NCI-H2107 (cell line): ENCODE data around the gene ASB10.
A peak's percentile ranks its signal among the peaks of the same experiment; 100 is the strongest.

Source experiments
- DNase-seq: peaks from one replicate; lab custom pipeline; 2025; lab: John Stamatoyannopoulos, UW

Gene ASB10

GRCh38 chr7:151187409-151188251, 580 bp upstream of the ASB10 start:
- no peak for DNase-seq

- DNase-seq = no peak
Observed at GRCh38 chr7:151185762-151186639, 1.0 kb downstream of the ASB10 start.

DNA sequence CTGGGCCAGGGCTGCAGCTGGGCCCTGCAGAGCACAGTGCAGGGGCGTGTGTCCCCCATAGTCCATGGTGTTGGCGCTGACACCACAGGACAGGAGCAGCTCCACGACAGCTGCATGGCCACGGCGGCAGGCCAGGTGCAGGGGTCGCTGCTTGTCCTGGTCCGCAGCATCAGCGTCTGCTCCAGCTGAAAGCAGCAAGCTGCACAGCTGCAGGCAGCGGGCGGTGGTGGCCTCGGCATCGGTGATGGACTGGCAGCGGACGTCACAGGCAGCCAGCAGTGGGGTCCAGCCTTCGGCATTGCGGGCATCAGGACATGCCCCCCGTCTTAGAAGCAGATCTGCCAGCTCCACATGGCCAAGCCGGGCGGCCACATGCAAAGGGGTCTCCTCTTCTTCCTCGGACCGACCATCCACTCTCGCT, 6.0 kb downstream of the ASB10 start:
- no peak for DNase-seq

DNA sequence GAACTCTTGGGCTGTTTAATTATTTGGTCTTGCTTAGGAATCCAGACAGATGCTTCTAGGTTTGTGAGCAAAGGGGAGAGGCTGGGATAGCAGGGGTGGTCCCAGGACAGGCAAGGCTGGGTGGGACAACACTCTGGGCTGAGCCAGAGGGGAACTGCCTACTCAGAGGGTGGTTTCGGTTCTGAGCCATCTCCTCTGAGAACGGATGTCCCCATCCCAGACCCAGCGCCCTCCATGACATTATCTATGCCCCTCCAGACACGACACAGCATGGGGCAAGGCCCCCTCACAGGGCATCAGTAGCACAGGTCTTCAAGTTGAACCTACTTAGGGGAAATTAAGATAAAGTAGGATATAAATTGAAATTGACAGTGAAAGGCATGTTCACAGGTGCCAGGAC, 7.1 kb downstream of the ASB10 start:
- DNase-seq = no peak

DNA sequence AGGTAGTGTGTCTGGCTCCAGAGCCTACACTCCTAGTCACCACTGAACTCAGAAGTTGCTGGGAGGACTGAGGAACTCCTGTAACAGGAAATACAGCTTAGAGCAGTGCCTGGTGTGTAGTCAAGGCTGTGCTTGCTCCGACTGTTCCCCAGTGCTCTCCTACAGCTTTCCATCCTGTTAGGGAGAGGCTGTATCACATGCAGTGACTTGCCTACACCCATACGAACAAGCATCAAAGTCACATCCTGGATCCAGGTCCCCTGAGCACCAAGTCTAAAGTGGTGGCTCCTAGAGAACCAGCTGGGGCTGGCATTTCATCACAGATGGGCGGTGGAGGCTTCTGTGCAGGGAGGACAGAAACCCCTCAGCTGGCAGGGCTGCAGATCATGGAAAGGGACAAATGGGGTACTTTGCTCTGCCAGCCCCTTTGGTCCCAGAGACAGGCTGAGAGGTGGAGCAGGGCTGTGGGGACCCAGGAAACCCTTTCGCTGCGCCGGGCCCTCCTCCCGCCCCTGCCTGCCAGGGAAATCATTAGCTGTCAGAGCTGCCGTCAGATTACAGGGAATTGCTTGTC, 7.7 kb downstream of the ASB10 start:
- DNase-seq = no peak

GRCh38 chr7:151178831-151179230, 8.2 kb downstream of the ASB10 start:
- no peak for DNase-seq

DNA sequence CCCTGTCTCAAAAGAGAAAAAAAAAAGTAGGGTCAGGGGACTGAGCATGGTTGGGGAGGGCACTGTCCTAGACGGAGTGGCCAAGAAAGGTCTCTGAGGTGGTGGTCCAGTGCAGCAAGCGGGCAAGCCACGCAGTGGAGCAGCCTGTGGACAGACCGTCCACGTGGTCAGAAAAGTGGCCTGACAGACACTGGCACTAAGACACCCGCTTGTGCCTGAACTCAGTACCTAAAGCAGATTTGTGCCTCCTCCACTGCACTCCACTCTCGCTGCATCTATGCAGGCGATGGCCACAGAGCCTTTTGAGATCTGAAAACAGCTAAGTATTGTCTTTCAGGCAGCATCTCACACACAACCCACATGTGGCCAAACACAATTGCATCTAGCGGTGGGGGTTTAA, 8.8 kb downstream of the ASB10 start:
- DNase-seq = no peak

- DNase-seq = no peak
Observed at GRCh38 chr7:151177310-151177709, 9.7 kb downstream of the ASB10 start.

DNA sequence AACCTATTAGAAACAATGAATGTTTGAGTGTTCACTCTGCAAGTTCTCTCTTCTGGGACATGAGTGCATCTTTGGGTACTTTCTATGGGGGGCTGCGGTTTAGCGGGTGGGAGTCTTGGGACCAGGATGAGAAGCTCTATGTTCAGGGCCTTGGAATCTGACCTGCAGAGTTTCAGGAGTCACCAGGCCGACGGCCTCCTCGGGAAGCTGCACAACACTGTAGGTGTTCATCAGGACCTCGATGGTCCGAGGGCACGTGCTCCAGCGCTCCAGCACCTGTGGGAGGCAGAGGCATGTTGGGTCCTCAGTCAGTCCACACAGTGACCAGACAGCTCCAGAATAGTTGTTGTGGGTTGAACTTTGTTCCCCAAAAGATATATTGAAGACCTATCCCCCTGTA, 10.6 kb downstream of the ASB10 start:
- no peak for DNase-seq

GRCh38 chr7:151175793-151176311, 11.2 kb downstream of the ASB10 start:
- DNase-seq = no peak

DNA sequence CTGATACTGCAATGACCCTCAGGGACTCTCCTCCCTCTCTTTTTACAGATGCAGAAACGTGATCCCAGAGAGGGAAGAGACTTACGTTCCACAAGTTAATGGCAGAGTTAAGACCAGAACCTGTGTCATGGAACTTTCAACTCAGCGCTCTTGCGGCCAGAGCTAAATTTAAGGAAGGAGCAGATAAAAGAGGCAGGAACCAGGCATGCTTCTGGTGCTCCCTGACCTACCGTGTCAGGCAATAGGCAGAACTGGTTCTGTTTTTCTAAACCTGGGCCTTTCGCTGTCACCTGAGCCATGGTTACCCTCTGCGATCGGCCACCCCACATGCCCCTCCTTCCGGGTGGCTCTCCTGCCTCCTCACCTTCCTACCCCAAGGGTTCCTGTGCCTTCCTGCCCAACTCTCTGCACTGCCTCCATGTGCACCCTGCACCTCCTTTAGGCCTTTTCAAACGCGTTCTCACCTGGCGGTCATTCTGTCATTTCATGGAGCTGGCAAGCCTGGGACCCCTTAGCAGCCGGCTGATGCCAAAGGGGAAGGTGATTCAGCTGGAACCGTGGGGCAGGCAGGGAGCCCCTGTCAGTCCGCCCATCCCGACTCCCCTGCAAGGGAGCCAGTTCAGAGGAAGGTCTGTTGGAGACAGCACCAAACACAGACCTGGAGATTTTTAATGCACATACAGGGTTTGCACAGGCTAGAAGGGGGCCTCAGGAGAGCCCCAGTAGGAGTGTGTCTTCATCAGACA, 11.8 kb downstream of the ASB10 start:
- DNase-seq = no peak

DNA sequence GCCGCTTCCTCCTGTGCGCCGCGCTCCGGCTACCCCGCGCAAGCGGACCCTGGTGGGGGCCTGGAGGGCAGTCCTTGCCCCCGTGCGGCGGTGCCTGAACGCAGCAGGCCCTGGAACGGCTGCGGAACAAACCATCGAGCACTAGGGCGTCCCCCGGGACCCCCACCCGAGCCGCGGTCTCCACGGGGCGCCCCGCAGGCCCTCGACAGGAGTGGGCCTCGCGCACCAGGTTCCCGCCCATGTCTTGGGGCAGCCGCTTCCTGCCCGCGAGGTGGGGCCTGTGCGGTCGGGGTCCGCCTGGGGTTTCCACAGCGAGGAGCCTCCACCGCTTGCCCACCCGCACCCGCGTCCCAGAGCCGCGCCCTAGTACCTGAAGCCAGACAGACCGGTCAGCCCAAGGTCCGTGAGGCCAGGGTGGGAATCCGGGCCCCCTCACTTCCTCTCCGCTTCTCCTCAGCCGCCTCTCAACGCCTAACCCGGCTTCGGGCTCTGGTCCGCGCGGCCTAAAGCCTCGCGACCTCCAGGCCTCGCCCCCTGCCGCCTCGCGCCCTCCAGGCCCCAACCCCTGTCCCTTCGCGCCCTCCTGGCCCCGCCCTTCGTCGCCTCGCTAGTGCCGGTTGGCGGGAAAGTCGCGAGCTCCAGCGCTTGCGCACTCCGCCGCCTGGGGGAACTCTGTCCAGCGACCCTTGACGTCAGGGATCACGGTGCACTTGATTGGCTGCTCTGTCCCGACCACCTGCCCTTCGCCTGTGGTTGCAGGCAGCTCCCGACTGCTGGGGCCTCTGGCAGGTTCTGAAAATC, 12.6 kb downstream of the ASB10 start:
- DNase-seq = no peak

DNA sequence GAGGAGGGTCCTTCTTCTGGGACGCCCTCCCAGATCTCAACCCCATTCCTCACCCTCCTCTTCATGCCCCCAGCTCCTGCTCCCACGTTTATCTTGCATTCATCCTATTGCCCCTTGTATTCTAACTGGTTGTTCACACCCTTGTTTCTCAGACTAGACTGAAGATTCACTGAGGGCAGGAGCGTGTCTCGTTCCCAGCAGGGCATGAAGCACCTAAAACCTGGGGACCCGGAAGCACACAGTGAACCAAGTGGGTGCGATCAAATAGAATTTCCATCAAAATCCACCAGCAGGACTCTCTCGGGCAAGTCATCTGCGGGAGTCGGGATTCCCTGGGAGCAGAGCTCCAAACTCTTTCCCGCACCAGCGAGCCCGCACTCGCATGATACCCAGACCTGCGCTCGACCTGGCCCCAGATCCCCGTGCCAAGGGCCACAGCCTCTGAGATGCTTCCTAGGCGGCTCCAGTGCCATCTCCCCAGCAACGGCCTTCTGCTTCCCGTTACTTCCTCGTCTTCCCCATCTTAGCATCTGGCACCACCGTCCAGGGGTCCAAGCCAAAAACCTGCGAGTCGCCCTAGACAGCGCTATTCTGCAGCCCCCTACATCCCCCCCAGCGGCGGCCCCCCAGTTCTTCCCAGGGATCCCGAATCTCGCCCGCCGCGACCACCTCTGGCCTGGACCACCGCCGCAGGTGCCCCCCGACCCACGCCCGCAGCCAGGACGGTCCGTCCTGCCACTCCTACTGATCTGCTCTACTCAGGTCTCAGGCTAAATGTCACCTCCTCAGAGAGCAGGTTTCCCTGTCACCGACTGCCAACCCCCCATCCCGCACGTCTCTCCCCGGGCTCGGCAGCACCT, 13.4 kb downstream of the ASB10 start:
- DNase-seq = no peak

GRCh38 chr7:151172273-151173141, 14.5 kb downstream of the ASB10 start:
- DNase-seq = peak; percentile 39

DNA sequence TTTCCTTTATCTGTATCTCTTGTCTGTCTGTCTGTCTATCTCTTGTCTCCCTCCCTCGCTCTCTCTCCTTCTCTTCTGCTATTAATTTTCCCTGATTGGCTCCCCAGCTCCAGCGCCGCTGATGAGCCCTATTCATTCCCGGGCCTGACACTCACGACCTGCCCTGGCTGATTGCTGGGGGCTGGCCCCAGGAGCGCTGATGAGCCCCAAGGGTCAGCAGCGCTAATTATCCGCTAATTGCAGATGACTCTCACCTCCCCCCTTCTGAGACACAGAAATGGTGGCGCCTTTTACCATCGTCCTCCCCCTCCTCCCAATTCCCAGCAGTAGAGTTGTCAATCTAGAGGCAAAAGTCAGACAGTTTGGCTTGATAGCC, 18.3 kb downstream of the ASB10 start:
- no peak for DNase-seq

DNA sequence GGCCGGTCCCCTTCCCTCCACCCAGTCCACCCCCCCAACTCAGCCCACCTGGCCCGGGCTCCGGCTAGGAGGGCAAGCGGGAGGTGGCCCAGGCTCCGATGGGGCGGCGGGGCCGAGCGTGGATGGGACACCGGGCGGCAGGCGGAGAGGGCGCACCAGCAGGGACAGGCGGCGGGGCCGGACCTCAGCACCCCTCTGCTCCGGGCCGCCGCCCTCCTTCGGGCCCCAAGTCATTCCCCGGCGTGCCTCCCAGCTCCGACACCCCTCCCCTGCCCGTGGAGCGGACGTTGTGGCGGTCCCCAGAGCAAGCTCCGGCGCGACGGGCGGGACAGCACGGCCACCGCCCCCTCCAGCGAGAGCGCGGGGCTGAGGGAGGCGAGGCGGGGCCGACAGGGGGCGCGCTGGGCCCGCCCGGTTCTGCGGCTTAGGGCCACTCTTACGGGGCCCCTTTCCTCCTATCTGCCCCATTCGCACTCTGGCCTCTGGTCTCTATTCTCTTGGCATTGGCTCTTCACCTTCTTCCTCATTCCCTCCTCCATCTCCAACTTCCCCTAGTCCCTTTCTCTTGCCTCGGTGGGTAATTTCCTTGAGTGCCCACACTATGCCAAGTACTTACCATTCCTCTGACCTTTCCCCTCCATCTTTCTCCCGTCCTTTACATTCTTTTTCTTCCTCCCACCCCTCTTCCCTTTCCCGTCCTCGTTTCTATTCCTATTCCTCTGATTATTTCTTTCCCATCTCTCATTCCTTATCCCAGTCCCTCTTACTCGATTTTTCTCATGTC, 18.9 kb downstream of the ASB10 start:
- no peak for DNase-seq

DNA sequence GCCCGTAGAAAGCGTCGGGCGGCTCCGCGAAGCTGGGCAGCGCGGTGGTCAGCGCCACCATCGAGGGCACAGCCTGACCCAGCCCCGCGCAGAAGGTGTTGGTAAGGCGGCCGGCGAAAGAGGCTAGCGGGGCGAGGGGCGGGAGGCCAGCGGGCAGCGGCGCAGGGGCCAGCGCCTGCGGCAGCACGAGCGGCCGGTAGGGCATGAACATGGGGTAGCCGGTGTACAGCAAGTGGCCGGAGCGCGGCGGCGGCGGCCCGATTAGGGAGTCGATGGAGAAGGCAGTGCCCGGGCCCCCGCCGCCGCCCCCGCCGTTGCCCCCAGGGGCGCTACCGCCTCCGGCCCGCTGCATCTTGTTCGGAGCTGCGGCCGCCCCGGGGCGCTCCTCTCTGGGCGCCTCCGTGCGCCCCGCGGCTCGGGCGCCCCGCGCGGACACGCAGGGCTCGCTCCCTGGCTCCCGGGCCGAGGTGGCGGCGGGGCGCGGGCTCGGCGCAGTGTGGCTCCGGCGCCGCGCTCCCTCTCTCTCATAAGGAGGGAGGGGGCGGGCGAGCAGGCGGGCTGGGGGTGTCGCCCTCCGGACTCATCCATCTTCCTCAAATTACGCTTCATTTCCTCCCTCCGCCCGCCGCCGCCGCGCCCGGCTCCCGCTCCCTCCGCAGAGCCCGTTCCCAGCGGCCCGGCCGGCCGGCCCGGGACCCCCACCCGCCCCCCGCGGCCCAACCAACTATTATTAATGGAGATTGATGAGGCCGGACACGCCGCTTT, 19.7 kb downstream of the ASB10 start, which contains the start of gene GBX1:
Gene GBX1, minus strand, starts transcription at position 498 of the 765 bp plus-strand sequence. Its CDS starts 146 bp downstream, at position 352.
- DNase-seq = no peak
